Limb (tissue), 2 donors: ENCODE results near the gene NLGN2.

ENCODE experiments used
- DNase-seq, 2 donors: peaks; one replicate each; pipeline ENCODE4 v3.0.0-alpha.2; 2016; ENCODE audit errors: extremely low spot score in 2 of 2

The NLGN2 gene

GRCh38 chr17:7463372-7463846 lies 55.8 kb downstream of the NLGN2 start:
- no peak for DNase-seq

GRCh38 chr17:7464081-7464480 lies 56.4 kb downstream of the NLGN2 start:
- no peak for DNase-seq

DNA sequence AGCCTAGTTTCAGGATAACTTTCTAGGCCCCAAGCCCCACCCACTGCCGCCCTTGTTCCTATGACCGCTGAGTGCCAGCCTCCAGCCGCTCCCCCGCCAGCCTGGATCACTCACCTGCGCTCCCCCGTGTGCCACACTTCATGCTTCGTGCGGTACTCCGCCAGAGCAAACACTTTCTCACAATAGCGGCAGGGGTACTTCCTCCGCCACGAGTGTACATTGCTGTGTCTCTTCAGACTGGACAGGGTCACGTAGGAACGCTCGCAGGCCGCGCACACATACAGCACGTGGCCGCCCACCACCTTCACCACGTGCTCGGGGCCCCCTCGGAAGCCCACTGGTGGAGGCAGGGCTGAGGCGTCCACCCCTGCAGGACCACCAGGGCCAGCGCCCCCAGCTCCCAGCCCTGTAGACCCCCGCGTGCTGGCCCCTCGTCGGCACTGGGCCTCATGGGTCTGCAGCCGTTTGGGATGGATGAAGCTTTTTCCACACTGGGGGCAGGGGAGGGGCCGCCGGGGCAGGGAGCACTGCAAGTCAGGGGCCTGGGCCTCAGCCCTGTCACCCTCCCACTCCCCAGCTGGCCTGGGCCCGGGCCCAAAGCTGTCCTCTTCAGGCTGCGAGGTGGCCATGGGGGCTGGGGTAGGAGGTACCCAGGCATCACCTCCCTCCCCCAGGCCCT lies 58.1 kb downstream of the NLGN2 start:
- no peak for DNase-seq

DNA sequence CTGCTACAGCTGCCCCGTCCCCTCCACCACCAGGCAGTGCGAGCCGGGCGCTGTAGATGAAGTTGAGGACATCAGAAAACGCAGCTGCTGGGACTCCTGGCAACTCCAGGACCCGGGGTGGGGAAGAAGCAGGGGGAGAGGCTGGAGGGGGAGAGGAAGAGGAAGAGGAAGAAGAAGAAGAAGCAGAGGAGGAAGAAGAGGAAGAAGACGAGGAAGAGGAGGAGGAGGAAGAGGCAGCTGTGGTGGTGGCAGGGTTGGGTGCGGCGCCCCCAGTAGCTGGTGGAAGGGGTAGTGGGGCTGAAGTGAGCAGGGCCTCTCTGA lies 58.6 kb downstream of the NLGN2 start:
- DNase-seq, result no peak

DNA sequence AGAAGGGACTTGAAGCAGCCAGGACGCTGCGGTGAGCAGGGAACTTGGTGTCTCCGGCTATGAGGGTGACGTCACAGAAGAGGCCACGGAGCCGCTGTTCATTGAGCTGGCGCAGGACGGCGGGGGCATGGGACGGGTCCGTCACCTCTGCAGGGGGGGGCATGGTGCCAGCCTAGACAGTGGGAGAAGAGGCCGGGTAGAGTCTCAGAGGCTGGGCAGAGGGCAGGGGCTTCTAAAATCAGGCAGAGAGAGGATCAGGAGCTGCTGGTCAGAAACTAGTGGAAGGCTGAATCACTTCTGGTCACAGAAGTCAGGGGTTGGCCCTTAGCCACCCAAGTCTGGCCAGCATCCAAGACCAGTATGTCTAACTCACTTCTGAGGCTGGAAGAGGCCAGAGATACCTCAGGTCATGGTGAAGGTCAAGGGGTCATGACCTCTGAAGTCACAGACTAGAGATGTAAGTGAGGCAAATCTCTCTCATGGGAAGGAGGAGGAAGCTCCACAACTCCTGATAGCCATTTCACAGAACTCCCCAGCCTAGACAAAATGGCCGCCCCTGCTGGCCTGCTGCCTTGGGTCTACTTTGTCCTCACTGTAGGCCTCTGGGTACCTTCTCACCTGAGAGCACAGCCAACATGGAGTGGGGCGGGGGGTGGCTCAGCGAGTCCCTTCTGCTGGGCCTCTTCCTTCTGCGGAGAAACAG lies 59.1 kb downstream of the NLGN2 start:
- no peak for DNase-seq

DNA sequence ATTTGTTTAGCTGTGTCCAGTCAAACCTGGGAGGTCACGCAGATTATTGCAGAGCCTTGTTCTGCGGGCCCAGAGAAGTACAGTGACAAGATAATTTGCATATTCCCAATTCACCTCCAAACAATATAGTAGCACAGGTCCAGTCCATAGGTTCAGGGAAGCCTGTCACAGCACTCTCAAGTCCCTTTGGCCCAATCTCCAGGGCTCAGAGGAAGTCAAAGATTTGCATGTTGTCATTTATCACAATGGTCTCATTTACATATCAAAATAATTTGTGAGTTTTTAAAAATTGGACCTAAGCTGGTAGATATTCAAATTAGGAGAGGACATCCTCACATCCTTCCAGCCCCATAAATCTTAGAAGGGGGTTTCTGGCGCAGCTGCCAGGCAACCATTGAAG lies 59.9 kb downstream of the NLGN2 start:
- no peak for DNase-seq

DNA sequence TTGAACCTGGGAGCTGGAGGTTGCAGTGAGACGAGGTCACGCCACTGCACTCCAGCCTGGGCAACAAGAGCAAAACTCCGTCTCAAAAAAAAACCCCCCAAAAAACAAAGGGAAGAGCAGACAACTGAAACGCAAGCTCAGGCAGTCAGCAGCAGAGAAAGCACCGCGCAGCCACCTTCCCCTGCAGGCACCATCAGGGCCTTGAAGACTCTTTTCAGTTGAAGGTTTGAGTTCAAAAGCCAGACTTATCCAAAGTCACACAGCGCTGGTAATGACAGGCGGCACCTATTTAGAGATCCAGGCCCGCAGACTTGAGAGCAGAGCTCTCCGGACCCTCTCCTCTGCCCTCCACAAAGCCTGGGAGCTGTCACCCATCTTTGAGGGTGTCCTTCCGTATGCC lies 60.6 kb downstream of the NLGN2 start:
- no peak for DNase-seq

DNA sequence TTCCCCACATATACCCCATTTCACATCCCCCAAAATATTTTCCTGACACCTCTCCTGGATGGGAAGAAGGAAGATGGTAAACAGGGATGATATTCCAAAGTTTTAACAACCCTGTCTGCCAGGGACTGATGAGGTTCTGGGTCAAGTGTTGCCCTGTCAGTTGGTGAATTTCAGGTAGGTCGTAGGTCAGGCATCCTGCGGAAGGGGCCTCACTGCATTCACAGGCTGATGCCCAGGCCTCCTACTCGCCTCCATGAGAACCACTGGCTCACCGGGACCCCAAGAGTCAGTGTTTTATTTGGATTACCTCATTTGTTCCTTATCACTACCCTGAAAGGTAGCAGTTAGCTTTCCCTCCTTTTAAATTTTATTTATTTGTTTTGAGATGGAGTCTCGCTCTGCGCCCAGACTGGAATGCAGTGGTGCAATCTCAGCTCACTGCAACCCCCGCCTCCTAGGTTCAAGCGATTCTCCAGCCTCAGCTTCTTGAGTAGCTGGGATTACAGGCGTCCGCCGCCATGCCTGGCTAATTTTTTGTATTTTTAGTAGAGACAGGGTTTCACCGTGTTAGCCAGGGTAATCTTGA lies 61.3 kb downstream of the NLGN2 start:
- DNase-seq, result no peak
